Mucosa of rectum (tissue), 2 donors: ENCODE measurements around the gene NUS1.
A peak's percentile ranks its signal among the peaks of the same experiment; 100 is the strongest.
"Not testable (repeated sequence)": the region's sequence is repeated elsewhere in the genome, so short reads cannot be mapped to it uniquely, and the experiment has no call there.

Source experiments
- H3K27ac ChIP-seq, 2 donors: one replicate each; pipeline ENCODE4 v1.7.0; 2013; ENCODE audit warnings: inconsistent platforms in 2 of 2, low read depth in 2 of 2, low read length in 2 of 2
- H3K27me3 ChIP-seq, 2 donors: one replicate each; pipeline ENCODE4 v1.7.0; 2013; ENCODE audit warnings: low read length in 2 of 2; ENCODE audit not compliant: control insufficient read depth in 2 of 2, insufficient read depth in 2 of 2
- H3K36me3 ChIP-seq, 2 donors: one replicate each; pipeline ENCODE4 v1.7.0; 2013; ENCODE audit warnings: low read length in 2 of 2; ENCODE audit not compliant: control insufficient read depth in 2 of 2, insufficient read depth in 2 of 2
- H3K4me1 ChIP-seq, 2 donors: one replicate each; pipeline ENCODE4 v1.7.0; 2013; ENCODE audit warnings: low read length in 2 of 2, mild to moderate bottlenecking in 1 of 2; ENCODE audit not compliant: control insufficient read depth in 2 of 2, insufficient read depth in 2 of 2
- H3K4me3 ChIP-seq, 2 donors: one replicate each; pipeline ENCODE4 v1.7.0; 2013; ENCODE audit warnings: low read length in 2 of 2
- H3K9ac ChIP-seq, 2 donors: one replicate each; pipeline ENCODE4 v1.7.0; 2013; ENCODE audit warnings: low read length in 2 of 2, low read depth in 1 of 2, mild to moderate bottlenecking in 1 of 2
- H3K9me3 ChIP-seq, 2 donors: one replicate each; pipeline ENCODE4 v1.7.0; 2013; ENCODE audit warnings: low read length in 2 of 2; ENCODE audit not compliant: control insufficient read depth in 2 of 2
- donor health status: healthy.
- donor health status: Normal muscosa, but diverticular disease.

Gene NUS1

DNA sequence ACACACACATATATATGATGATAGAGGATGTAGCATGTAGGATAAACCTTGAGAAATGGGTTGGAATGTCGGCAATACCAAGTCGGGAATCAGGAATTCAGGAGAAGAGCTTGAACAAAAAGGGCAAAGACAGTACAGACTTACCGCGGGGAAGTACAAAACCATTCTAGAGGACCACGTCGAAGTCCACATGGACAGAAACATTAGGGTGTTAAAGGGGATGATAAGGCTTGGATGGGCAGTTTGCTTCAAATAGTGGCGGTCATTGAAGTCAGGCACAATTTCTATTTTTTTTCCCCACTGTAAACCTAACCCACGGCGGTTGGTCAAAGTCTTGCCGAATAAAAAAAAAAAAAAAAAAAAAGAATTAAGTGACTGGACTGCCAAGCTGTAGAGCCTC, 766 bp upstream of the NUS1 start:
- Histone ChIP-seq H3K4me3 (peak overlapping the region; percentile 72 to 88), H3K4me1 (peaks cover 17 to 18% of the 10 kb centered on the region in 2 donors), H3K9ac (peak overlapping the region; percentile 66 to 72), H3K9me3 (no peaks in the 10 kb centered on the region), H3K27me3 (no peaks in the 10 kb centered on the region), H3K36me3 (peaks cover 0 to 2% of the 10 kb centered on the region in 2 donors), H3K27ac (no peak overlapping the region)

DNA sequence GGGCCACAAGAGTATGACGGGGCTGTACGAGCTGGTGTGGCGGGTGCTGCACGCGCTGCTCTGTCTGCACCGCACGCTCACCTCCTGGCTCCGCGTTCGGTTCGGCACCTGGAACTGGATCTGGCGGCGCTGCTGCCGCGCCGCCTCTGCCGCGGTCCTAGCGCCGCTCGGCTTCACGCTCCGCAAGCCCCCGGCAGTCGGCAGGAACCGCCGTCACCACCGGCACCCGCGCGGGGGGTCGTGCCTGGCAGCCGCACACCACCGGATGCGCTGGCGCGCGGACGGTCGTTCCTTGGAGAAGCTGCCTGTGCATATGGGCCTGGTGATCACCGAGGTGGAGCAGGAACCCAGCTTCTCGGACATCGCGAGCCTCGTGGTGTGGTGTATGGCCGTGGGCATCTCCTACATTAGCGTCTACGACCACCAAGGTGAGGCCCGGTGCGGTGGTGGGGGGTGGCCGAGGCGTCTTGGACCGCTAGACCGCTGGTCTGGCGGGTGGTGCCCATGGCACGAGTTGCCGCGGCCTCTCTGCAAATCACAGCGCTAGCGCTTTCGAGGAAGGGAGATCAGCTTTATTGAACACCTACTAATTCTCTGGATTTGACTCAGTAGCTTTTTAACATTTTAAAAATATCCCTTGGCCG, 511 bp downstream of the NUS1 start:
- H3K36me3 ChIP-seq, H3K27me3 ChIP-seq, H3K27ac ChIP-seq, H3K9me3 ChIP-seq: not testable (repeated sequence)
- Histone ChIP-seq H3K4me3 (peak overlapping the region; percentile 78 to 82), H3K9ac (peak overlapping the region; percentile 67 to 76), H3K4me1 (peaks cover 17 to 18% of the 10 kb centered on the region in 2 donors)

DNA sequence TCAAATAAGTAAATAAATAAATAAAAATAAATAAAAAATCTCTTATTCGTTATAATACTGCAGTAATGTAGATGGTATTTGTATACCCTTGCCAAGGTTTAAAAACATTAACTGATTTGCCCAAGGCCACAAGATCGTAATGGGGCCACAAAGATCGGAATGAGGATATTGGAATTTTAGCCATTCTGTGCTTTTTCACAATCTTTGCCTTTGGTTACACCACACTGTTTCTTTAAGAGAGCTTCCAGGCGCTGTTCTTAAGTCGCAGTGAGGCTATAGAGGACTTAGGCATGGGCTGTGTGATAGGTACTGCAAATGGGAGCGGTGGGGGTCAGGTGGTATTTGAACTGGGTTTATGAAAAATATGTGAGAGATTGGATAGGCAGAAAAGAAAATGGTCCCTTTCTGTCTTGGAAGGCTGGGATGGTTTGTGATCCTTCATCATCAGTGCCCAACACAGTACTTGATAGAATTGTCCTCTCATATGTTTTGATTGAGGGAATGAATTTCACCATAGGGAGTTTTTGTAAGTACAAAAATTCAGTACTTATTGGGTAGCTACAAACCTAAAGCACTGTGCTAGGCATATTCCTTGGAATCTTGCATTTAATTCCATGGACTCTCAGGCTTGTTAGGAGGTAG, 1.4 kb downstream of the NUS1 start:
- H3K9me3 ChIP-seq, result no peaks in the 10 kb centered on the region
- H3K27ac ChIP-seq, result no peak overlapping the region
- H3K9ac ChIP-seq, result no peak overlapping the region
- H3K4me1 ChIP-seq, result peaks cover 17 to 18% of the 10 kb centered on the region in 2 donors
- no peaks in the 10 kb centered on the region for H3K27me3 ChIP-seq
- peak overlapping the region; percentile 34 to 65 for H3K4me3 ChIP-seq
- peaks cover 0 to 2% of the 10 kb centered on the region in 2 donors for H3K36me3 ChIP-seq

DNA sequence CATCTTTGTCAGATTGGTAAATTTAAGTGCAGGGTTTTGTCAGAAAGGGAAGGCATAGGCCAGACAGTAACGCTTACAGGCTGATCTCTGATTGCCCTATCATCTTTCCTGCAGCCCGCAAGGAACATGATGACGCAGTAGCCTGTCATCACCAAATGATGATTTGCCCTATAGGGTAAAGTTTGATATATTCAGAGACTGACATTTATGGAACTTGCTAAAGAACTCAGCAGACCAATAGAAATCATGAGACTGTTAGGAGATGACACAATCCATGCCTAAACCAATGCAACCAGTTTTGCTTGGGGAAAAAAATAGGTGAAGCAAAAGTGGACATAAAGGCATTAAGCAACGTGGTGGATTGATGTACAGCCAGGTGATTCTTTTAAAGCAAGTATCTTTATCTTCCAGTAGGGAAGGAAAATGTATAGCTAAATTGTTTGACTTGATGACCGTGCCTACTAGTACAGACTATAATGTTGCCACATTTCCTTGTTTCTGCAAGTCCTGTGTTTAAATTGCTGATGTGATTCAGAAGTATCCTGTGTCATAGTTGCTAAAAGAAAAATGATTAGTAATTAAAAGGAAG, 2.4 kb downstream of the NUS1 start:
- no peak overlapping the region for H3K4me3 ChIP-seq
- H3K27me3 ChIP-seq, result no peaks in the 10 kb centered on the region
- no peaks in the 10 kb centered on the region for H3K9me3 ChIP-seq
- H3K4me1 ChIP-seq, result peaks cover 17 to 18% of the 10 kb centered on the region in 2 donors
- peaks cover 0 to 2% of the 10 kb centered on the region in 2 donors for H3K36me3 ChIP-seq
- no peak overlapping the region for H3K27ac ChIP-seq
- H3K9ac ChIP-seq, result no peak overlapping the region

DNA sequence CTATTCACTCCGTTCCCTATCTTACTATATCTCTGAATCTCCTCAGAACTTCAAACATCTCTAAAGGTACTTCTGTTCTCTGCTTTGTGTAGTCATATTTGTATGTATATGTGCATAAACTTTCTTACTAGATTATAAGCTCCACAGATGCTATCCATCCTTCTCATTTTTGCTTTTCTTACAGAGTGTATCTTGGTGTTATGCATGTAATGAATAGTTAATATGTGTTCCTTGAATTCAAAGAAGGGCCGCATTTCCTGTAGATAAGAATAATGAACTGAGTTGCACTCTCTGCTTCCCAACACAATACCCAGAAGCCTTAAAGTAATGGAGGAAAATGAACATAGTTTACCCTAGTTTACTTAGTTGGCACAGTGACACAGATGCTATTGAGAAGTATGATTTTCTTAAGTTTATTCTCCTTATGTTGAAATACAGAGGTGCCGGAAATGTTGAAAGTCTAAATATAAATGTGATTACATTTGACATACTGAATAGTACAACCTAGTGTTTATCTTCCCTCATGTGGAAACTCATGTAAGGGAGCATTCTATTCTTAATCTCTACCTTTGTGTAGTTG, 6.0 kb downstream of the NUS1 start:
- no peak overlapping the region for H3K27ac ChIP-seq

DNA sequence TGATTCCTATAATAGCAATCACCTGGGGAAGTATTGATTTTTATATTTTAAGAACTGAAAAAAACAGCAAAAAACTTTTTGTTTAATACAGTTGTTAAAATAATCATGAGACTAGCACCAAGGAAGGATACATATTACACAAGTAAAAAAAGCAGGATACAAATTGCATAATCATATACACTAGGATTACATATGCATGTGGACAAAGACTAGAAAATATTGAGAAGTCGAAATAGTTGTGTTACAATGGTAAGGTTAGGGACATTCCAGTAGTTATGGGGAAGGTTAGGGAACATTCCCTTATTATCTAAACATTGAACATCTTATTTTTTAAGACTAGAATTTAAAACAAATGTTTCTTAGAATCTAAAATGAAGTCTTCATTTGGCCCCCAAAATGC, 9.5 kb downstream of the NUS1 start:
- H3K27me3 ChIP-seq, result no peaks in the 10 kb centered on the region

More for the DNA sequence above, 6.0 kb downstream of the NUS1 start:
- Histone ChIP-seq H3K4me1 (peaks cover 11 to 12% of the 10 kb centered on the region in 2 donors), H3K36me3 (peaks cover 0 to 2% of the 10 kb centered on the region in 2 donors), H3K4me3 (no peak overlapping the region), H3K9ac (no peak overlapping the region), H3K9me3 (no peaks in the 10 kb centered on the region), H3K27me3 (no peaks in the 10 kb centered on the region)

DNA sequence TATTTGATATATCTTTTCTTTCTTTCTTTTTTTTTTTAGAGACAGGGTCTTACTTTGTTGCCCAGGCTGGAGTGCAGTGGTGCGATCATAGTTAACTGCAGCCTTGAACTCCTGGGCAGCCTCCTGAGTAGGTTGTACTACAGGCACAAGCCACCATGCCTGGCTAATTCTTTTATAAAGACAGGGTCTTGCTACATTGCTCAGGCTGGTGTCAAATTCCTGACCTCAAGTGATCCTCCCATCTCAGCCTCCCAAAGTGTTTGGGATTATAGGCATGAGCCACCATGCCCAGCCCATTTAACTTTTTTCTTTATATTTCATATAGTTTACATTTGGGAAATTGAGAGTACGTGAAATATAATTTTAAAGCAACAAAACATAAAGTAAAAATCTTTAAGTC, 10.1 kb downstream of the NUS1 start:
- Histone ChIP-seq H3K9ac (no peak overlapping the region), H3K4me1 (peaks cover 0 to 6% of the 10 kb centered on the region in 2 donors), H3K27me3 (no peaks in the 10 kb centered on the region), H3K27ac (no peak overlapping the region), H3K36me3 (no peaks in the 10 kb centered on the region), H3K4me3 (no peak overlapping the region), H3K9me3 (no peaks in the 10 kb centered on the region)

More for the DNA sequence above, 9.5 kb downstream of the NUS1 start:
- H3K9ac ChIP-seq, result no peak overlapping the region
- H3K27ac ChIP-seq, result no peak overlapping the region
- no peaks in the 10 kb centered on the region for H3K9me3 ChIP-seq
- H3K4me1 ChIP-seq, result peaks cover 0 to 6% of the 10 kb centered on the region in 2 donors
- H3K36me3 ChIP-seq, result no peaks in the 10 kb centered on the region
- H3K4me3 ChIP-seq, result no peak overlapping the region

DNA sequence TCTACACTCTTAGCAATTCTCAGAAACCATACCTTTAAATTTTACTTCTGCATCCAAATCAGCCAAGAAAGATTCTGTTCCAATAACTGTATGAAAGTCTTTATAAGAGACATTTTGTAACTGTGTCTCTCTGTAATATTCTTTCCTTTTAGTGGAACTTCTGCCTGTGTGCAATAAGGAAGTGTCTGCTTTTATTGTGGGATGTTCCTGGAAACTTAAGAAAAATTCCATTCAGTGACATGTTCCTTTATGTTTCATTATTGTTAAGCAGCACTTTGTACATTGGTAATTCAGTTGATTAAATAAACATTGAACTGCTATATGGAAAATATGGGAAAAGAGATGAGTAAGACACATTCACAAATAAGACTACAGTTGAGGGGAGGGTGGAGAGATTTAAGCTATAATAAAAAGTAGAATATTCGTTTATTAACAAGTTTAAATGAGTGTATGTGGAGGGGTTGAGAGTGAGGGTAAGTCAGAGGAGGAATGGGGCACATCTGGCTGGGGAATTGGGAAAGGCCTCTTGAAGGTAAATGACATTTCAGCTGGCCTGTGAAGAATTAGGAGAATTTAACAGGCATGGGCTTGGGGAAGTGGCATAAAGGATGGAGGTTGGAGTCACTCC, 11.9 kb downstream of the NUS1 start:
- no peaks in the 10 kb centered on the region for H3K36me3 ChIP-seq
- H3K4me1 ChIP-seq, result peaks cover 0 to 6% of the 10 kb centered on the region in 2 donors
- no peak overlapping the region for H3K4me3 ChIP-seq
- H3K27ac ChIP-seq, result no peak overlapping the region
- no peaks in the 10 kb centered on the region for H3K9me3 ChIP-seq
- no peaks in the 10 kb centered on the region for H3K27me3 ChIP-seq
- no peak overlapping the region for H3K9ac ChIP-seq

DNA sequence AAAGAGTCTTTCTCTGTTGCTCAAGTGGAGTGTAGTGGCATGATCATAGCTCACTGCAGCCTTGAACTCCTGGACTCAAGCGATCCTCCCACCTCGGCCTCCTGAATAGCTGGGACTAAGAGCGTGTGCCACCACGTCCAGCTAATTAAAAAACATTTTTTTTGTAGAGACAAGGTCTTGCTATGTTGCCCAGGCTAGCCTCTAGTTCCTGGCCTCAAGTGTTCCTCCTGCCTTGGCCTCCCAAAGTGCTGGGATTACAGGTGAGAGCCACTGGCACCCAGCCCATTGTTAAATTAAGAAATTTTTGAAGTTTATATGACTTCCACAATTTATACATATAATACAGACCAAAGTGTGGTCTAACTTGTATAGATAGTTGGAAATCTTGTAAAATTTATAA, 14.3 kb downstream of the NUS1 start:
- not testable (repeated sequence) for H3K27ac ChIP-seq, H3K4me1 ChIP-seq, H3K9me3 ChIP-seq, H3K9ac ChIP-seq, H3K27me3 ChIP-seq, H3K4me3 ChIP-seq
- H3K36me3 ChIP-seq, result peaks cover 9 to 15% of the 10 kb centered on the region in 2 donors

DNA sequence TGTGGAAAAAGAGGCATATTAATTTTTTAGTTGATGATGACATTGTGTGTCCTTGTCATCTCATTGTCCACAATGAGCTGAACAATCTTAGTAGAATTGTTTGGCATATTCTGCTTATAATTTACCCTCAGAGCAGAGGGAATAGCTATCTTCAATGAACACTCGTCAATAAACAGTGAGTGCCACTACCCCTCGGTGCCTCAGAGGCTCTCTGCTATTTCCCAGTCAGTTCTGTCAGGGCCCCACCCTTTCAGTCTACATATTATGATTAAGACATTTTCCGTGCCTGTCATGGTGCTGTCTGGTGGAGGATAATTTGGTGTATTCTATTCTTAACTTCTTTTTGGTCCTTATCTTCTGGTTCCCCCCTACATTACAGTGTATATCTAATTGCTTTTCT, 31.2 kb downstream of the NUS1 start:
- Histone ChIP-seq H3K4me1 (no peaks in the 10 kb centered on the region), H3K9me3 (no peaks in the 10 kb centered on the region), H3K36me3 (peaks cover 14 to 27% of the 10 kb centered on the region in 2 donors), H3K27me3 (no peaks in the 10 kb centered on the region), H3K9ac (no peak overlapping the region), H3K27ac (no peak overlapping the region), H3K4me3 (no peak overlapping the region)
